Measurements from ENCODE around the gene RAD52.

RAD52 gene

GRCh38 chr12:981961-982360, 32.5 kb upstream of the RAD52 start:
- H3K9me3 ChIP-seq (ENCODE audit: low read length) = no peaks in the 10 kb centered on the region
- H3K4me1 ChIP-seq (ENCODE audit: insufficient read depth, low read length) = no peaks in the 10 kb centered on the region
- H3K9ac ChIP-seq (ENCODE audit: low read length) = no peak overlapping the region
- H3K27me3 ChIP-seq (ENCODE audit: control insufficient read depth in 1 of 2, insufficient read depth in 2 of 2, low read length in 2 of 2) = no peaks in the 10 kb centered on the region
- no peak overlapping the region for H3K27ac ChIP-seq (ENCODE audit: low read depth, low read length)
- H3K36me3 ChIP-seq (ENCODE audit: insufficient read depth, low read length) = no peaks in the 10 kb centered on the region
- no peak overlapping the region for H3K4me3 ChIP-seq (ENCODE audit: low read depth in 1 of 2, low read length in 2 of 2)

GRCh38 chr12:981176-981828, 31.8 kb upstream of the RAD52 start:
- no peaks in the 10 kb centered on the region for H3K27me3 ChIP-seq (ENCODE audit: control insufficient read depth in 1 of 2, insufficient read depth in 2 of 2, low read length in 2 of 2)
- H3K27ac ChIP-seq (ENCODE audit: low read depth, low read length) = no peak overlapping the region
- no peak overlapping the region for H3K4me3 ChIP-seq (ENCODE audit: low read depth in 1 of 2, low read length in 2 of 2)
- no peaks in the 10 kb centered on the region for H3K36me3 ChIP-seq (ENCODE audit: insufficient read depth, low read length)
- H3K9me3 ChIP-seq (ENCODE audit: low read length) = no peaks in the 10 kb centered on the region
- H3K9ac ChIP-seq (ENCODE audit: low read length) = no peak overlapping the region
- H3K4me1 ChIP-seq (ENCODE audit: insufficient read depth, low read length) = no peaks in the 10 kb centered on the region

- no peak overlapping the region for H3K4me3 ChIP-seq (ENCODE audit: low read depth in 1 of 2, low read length in 2 of 2)
- no peaks in the 10 kb centered on the region for H3K27me3 ChIP-seq (ENCODE audit: control insufficient read depth in 1 of 2, insufficient read depth in 2 of 2, low read length in 2 of 2)
- no peaks in the 10 kb centered on the region for H3K9me3 ChIP-seq (ENCODE audit: low read length)
- H3K9ac ChIP-seq (ENCODE audit: low read length) = no peak overlapping the region
- H3K4me1 ChIP-seq (ENCODE audit: insufficient read depth, low read length) = no peaks in the 10 kb centered on the region
- no peaks in the 10 kb centered on the region for H3K36me3 ChIP-seq (ENCODE audit: insufficient read depth, low read length)
- H3K27ac ChIP-seq (ENCODE audit: low read depth, low read length) = no peak overlapping the region
Observed at GRCh38 chr12:979349-979748, 29.9 kb upstream of the RAD52 start.

- H3K36me3 ChIP-seq (ENCODE audit: insufficient read depth, low read length) = no peaks in the 10 kb centered on the region
- no peaks in the 10 kb centered on the region for H3K9me3 ChIP-seq (ENCODE audit: low read length)
- no peak overlapping the region for H3K27ac ChIP-seq (ENCODE audit: low read depth, low read length)
- no peak overlapping the region for H3K9ac ChIP-seq (ENCODE audit: low read length)
- no peaks in the 10 kb centered on the region for H3K27me3 ChIP-seq (ENCODE audit: control insufficient read depth in 1 of 2, insufficient read depth in 2 of 2, low read length in 2 of 2)
- no peak overlapping the region for H3K4me3 ChIP-seq (ENCODE audit: low read depth in 1 of 2, low read length in 2 of 2)
- H3K4me1 ChIP-seq (ENCODE audit: insufficient read depth, low read length) = no peaks in the 10 kb centered on the region
Observed at GRCh38 chr12:977156-977555, 27.7 kb upstream of the RAD52 start.

GRCh38 chr12:976644-977043, 27.1 kb upstream of the RAD52 start:
- no peak overlapping the region for H3K27ac ChIP-seq (ENCODE audit: low read depth, low read length)
- no peaks in the 10 kb centered on the region for H3K4me1 ChIP-seq (ENCODE audit: insufficient read depth, low read length)
- H3K27me3 ChIP-seq (ENCODE audit: control insufficient read depth in 1 of 2, insufficient read depth in 2 of 2, low read length in 2 of 2) = no peaks in the 10 kb centered on the region
- H3K36me3 ChIP-seq (ENCODE audit: insufficient read depth, low read length) = no peaks in the 10 kb centered on the region
- H3K9me3 ChIP-seq (ENCODE audit: low read length) = no peaks in the 10 kb centered on the region
- H3K9ac ChIP-seq (ENCODE audit: low read length) = no peak overlapping the region
- H3K4me3 ChIP-seq (ENCODE audit: low read depth in 1 of 2, low read length in 2 of 2) = no peak overlapping the region

GRCh38 chr12:974271-974862, 24.9 kb upstream of the RAD52 start:
- Histone ChIP-seq H3K4me3 (ENCODE audit: low read depth in 1 of 2, low read length in 2 of 2) (no peak overlapping the region), H3K27ac (ENCODE audit: low read depth, low read length) (no peak overlapping the region), H3K4me1 (ENCODE audit: insufficient read depth, low read length) (no peaks in the 10 kb centered on the region), H3K27me3 (ENCODE audit: control insufficient read depth in 1 of 2, insufficient read depth in 2 of 2, low read length in 2 of 2) (no peaks in the 10 kb centered on the region), H3K9me3 (ENCODE audit: low read length) (no peaks in the 10 kb centered on the region), H3K9ac (ENCODE audit: low read length) (no peak overlapping the region), H3K36me3 (ENCODE audit: insufficient read depth, low read length) (no peaks in the 10 kb centered on the region)

GRCh38 chr12:971991-972390, 22.5 kb upstream of the RAD52 start:
- Histone ChIP-seq H3K27me3 (ENCODE audit: control insufficient read depth in 1 of 2, insufficient read depth in 2 of 2, low read length in 2 of 2) (no peaks in the 10 kb centered on the region), H3K4me3 (ENCODE audit: low read depth in 1 of 2, low read length in 2 of 2) (no peak overlapping the region), H3K36me3 (ENCODE audit: insufficient read depth, low read length) (no peaks in the 10 kb centered on the region), H3K9ac (ENCODE audit: low read length) (no peak overlapping the region), H3K9me3 (ENCODE audit: low read length) (no peaks in the 10 kb centered on the region), H3K4me1 (ENCODE audit: insufficient read depth, low read length) (no peaks in the 10 kb centered on the region), H3K27ac (ENCODE audit: low read depth, low read length) (no peak overlapping the region)

GRCh38 chr12:969821-970220, 20.3 kb upstream of the RAD52 start:
- no peaks in the 10 kb centered on the region for H3K4me1 ChIP-seq (ENCODE audit: insufficient read depth, low read length)
- H3K4me3 ChIP-seq (ENCODE audit: low read depth in 1 of 2, low read length in 2 of 2) = no peak overlapping the region
- no peak overlapping the region for H3K27ac ChIP-seq (ENCODE audit: low read depth, low read length)

GRCh38 chr12:968545-968944, 19.1 kb upstream of the RAD52 start:
- Histone ChIP-seq H3K4me1 (ENCODE audit: insufficient read depth, low read length) (no peaks in the 10 kb centered on the region), H3K36me3 (ENCODE audit: insufficient read depth, low read length) (no peaks in the 10 kb centered on the region), H3K27me3 (ENCODE audit: control insufficient read depth in 1 of 2, insufficient read depth in 2 of 2, low read length in 2 of 2) (no peaks in the 10 kb centered on the region), H3K27ac (ENCODE audit: low read depth, low read length) (no peak overlapping the region), H3K4me3 (ENCODE audit: low read depth in 1 of 2, low read length in 2 of 2) (no peak overlapping the region), H3K9me3 (ENCODE audit: low read length) (no peaks in the 10 kb centered on the region), H3K9ac (ENCODE audit: low read length) (no peak overlapping the region)

More at GRCh38 chr12:969821-970220, 20.3 kb upstream of the RAD52 start:
- H3K9me3 ChIP-seq (ENCODE audit: low read length) = no peaks in the 10 kb centered on the region
- H3K9ac ChIP-seq (ENCODE audit: low read length) = no peak overlapping the region
- H3K36me3 ChIP-seq (ENCODE audit: insufficient read depth, low read length) = no peaks in the 10 kb centered on the region
- H3K27me3 ChIP-seq (ENCODE audit: control insufficient read depth in 1 of 2, insufficient read depth in 2 of 2, low read length in 2 of 2) = no peaks in the 10 kb centered on the region

- H3K4me3 ChIP-seq (ENCODE audit: low read depth in 1 of 2, low read length in 2 of 2) = no peak overlapping the region
- no peaks in the 10 kb centered on the region for H3K4me1 ChIP-seq (ENCODE audit: insufficient read depth, low read length)
- no peak overlapping the region for H3K9ac ChIP-seq (ENCODE audit: low read length)
- H3K27ac ChIP-seq (ENCODE audit: low read depth, low read length) = no peak overlapping the region
- no peaks in the 10 kb centered on the region for H3K27me3 ChIP-seq (ENCODE audit: control insufficient read depth in 1 of 2, insufficient read depth in 2 of 2, low read length in 2 of 2)
- no peaks in the 10 kb centered on the region for H3K36me3 ChIP-seq (ENCODE audit: insufficient read depth, low read length)
- H3K9me3 ChIP-seq (ENCODE audit: low read length) = no peaks in the 10 kb centered on the region
Observed at GRCh38 chr12:967641-968040, 18.1 kb upstream of the RAD52 start.

- H3K36me3 ChIP-seq (ENCODE audit: insufficient read depth, low read length) = no peaks in the 10 kb centered on the region
- no peak overlapping the region for H3K27ac ChIP-seq (ENCODE audit: low read depth, low read length)
- H3K9ac ChIP-seq (ENCODE audit: low read length) = no peak overlapping the region
- no peaks in the 10 kb centered on the region for H3K9me3 ChIP-seq (ENCODE audit: low read length)
- no peaks in the 10 kb centered on the region for H3K4me1 ChIP-seq (ENCODE audit: insufficient read depth, low read length)
- no peaks in the 10 kb centered on the region for H3K27me3 ChIP-seq (ENCODE audit: control insufficient read depth in 1 of 2, insufficient read depth in 2 of 2, low read length in 2 of 2)
- H3K4me3 ChIP-seq (ENCODE audit: low read depth in 1 of 2, low read length in 2 of 2) = no peak overlapping the region
Observed at GRCh38 chr12:966724-967123, 17.2 kb upstream of the RAD52 start.

- no peak overlapping the region for H3K9ac ChIP-seq (ENCODE audit: low read length)
- H3K27me3 ChIP-seq (ENCODE audit: control insufficient read depth in 1 of 2, insufficient read depth in 2 of 2, low read length in 2 of 2) = no peaks in the 10 kb centered on the region
- no peaks in the 10 kb centered on the region for H3K36me3 ChIP-seq (ENCODE audit: insufficient read depth, low read length)
- H3K4me3 ChIP-seq (ENCODE audit: low read depth in 1 of 2, low read length in 2 of 2) = no peak overlapping the region
- H3K9me3 ChIP-seq (ENCODE audit: low read length) = no peaks in the 10 kb centered on the region
- H3K4me1 ChIP-seq (ENCODE audit: insufficient read depth, low read length) = no peaks in the 10 kb centered on the region
- no peak overlapping the region for H3K27ac ChIP-seq (ENCODE audit: low read depth, low read length)
Observed at GRCh38 chr12:958588-959123, 9.2 kb upstream of the RAD52 start.

All from muscle layer of colon (tissue), 2 donors.